Inflammatory macrophage treated with lipopolysaccharide for 4 hours (primary cell): ENCODE measurements around the gene PROB1.
A peak's percentile ranks its signal among the peaks of the same experiment; 100 is the strongest.
"Not testable (repeated sequence)": the region's sequence is repeated elsewhere in the genome, so short reads cannot be mapped to it uniquely, and the experiment has no call there.

ENCODE experiments used
- DNase-seq: peaks from one replicate; pipeline ENCODE4 v3.0.0-alpha.2; 2020

Gene PROB1, protein sequence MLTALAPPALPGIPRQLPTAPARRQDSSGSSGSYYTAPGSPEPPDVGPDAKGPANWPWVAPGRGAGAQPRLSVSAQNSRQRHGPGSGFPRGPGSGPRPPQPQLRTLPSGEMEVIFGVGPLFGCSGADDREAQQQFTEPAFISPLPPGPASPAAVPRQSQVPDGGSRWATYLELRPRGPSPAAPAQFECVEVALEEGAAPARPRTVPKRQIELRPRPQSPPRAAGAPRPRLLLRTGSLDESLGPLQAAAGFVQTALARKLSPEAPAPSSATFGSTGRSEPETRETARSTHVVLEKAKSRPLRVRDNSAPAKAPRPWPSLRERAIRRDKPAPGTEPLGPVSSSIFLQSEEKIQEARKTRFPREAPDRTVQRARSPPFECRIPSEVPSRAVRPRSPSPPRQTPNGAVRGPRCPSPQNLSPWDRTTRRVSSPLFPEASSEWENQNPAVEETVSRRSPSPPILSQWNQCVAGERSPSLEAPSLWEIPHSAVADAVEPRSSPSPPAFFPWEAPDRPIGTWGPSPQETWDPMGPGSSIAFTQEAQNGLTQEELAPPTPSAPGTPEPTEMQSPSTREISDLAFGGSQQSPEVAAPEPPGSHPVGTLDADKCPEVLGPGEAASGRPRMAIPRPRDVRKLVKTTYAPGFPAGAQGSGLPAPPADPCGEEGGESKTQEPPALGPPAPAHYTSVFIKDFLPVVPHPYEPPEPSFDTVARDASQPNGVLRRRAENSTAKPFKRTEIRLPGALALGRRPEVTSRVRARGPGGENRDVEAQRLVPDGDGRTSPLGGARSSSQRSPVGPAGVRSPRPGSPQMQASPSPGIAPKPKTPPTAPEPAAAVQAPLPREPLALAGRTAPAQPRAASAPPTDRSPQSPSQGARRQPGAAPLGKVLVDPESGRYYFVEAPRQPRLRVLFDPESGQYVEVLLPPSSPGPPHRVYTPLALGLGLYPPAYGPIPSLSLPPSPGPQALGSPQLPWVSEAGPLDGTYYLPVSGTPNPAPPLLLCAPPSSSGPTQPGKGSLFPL

DNA sequence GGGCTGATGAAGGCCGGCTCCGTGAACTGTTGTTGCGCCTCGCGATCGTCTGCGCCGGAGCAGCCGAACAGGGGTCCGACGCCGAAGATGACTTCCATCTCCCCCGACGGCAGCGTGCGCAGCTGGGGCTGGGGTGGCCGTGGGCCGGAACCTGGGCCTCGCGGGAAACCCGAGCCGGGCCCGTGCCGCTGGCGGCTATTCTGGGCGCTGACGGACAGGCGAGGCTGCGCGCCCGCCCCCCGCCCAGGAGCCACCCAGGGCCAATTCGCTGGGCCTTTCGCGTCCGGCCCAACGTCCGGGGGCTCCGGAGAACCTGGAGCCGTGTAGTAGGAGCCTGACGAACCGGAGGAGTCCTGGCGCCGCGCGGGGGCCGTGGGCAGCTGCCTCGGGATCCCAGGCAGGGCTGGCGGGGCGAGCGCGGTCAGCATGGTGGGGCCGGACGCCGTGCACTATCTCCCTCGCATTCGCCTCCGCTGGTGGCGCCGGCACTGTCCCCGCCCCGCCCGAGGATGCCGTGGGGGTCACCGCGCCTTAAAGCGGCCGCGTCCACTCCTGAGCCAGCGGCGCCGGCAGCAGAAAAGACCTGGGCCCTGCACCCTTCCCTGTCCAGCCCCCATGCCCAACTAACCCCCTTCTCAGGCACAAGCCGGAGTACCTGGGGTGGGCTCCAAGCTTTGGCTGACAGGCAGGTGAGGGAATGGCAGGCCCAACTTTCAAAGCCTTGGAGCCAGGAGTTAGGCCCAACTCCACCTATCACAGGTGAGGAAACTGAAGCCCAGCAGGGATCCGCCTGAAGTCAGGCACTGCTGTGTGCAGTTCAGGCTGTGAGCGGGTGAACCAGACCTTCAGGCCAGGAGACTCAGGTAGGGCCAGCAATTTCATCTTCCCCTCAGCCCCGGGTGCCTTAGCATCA is at the start of gene PROB1:
PROB1 (minus strand) TSS at position 451 of the 913 bp plus-strand sequence; CDS start at position 428, 23 bp downstream.
- DNase-seq = no peak

DNA sequence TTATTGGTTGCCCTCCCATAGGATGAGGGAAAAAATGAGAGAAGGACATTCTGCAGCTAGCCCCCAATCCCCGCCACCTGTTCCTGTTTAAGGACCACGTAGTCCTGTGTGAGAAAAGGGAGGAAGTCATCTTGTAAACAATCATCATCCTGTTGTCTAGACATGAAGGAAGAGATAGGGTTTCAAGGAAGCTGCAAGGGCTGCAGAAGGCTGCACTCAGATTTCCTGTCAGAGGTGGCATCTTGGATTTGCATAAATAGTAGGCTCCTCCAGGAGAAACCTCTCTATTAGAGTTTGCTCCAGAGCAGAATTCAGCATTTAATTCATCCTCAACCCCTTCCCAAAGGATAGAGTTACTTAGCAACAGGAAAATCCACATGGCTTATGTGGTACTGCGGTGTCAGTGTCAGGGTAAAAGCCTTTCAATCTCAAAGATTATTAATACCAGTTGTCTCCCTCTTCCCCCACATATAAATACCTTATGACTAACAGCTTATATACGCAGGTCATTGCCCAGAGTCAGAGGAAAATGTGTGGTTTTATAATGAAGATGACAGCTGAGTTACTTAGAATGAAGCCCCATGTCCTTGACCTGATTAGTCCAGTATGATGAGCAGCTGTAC is 49.0 kb upstream of the PROB1 start:
- DNase-seq = no peak

DNA sequence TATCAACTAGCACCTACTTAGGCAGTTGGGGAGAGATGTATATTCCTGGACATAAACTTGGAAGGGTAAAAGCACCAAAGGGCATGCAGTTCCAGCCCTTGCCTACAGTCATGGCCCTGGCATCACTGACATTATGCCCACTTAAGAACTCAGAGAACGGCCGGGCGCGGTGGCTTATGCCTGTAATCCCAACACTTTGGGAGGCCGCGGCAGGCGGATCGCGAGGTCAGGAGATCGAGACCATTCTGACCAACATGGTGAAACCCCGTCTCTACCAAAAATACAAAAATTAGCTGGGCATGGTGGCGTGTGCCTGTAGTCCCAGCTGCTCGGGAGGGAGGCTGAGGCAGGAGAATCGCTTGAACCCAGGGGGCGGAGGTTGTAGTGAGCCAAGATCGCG is 45.5 kb upstream of the PROB1 start:
- DNase-seq = not testable (repeated sequence)

DNA sequence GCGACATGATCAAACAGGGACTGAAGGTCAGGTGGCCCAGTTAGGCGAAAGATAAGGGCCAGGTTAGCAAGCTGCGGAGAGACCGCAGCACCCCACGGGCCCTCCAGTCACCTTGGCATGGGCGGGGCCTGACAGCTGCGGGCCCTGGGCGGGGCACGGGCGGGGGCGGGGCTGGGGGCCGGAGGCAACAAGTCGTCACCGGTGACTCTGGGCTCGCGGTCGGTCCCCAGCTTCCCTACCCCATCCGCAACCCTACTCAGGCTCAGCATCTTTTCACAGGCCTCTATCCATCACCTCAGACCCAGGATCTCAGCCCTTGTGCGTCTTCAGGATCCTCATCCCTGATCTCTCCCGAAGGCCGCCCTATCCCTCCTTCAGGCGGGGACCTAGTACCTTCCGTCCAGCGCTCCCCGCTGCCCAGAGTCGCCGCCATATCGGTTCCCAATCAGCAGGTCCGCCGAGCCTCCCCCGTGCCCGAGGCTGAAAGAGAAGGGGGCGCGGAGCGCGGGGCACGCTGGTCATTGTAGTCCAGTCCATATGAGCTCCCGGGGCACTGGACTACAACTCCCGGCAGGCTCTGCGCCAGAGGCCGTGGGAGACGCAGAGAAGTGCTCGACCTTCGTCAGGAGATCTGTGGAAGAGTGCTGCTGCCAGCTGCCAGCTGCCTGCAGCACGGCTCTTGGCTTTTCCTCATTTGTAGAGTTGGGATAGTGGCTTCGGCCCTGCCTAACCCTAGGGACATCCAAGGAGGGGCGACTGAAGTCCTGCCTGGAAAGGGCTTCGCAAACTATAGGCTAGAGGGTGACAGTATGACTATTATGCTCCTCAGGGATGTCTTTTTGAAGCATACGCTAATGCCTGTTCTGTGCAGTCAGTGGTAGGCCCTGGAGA is 44.4 kb upstream of the PROB1 start, which contains the start of gene DNAJC18:
DNAJC18 (minus strand) TSS at position 513 of the 891 bp plus-strand sequence; CDS start at position 433, 80 bp downstream.
- peak; percentile 91 for DNase-seq

DNA sequence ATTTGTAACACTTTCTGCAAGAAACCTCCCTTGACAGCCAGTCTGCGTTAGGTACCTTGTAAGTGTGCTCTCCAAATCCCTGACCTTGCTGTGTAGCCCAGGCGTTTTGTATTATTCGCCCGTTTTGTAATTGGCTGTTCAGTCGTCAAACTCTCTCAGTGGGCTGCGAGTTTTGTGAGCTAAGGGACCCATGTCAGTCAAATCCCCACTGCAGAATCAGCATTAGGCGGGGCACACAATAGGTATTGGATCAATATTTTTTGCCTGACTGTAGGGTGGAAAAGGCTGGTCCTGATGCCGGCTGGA is 43.8 kb upstream of the PROB1 start:
- DNase-seq = no peak

DNA sequence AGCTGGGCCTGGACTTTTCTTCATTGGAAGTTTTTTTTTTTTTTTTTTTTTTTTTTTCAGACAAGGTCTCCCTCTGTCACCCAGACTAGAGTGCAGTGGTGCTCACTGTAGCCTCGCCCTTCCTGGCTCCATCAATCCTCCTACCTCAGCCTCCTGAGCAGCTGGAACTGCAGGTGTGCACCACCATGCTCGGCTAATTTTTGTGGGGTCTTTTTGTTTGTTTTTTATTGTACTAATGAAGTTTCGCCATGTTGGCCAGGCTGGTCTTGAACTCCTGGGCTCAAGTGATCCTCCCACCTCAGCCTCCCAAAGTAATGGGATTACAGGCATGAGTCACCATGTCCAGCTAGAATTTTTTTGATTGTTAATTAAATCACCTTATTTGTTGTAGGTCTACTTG is 40.8 kb upstream of the PROB1 start:
- no peak for DNase-seq

DNA sequence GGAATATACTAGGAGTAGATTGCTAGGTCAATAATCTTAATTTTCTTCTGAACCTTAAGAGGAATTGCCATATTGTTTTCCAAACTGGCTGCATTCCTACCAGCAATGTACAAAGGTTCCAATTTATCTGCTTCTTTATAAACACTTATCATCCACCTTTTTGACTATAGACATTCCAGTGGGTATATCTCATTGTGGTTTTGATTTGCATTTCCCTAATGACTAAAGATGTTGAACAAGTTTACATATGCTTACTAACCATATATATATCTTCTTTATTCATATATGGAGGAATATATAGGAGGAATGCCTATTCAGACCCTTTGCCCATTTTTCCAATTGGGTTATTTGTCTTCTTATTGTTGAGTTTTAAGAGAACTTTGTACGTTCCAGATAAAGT is 36.8 kb upstream of the PROB1 start:
- no peak for DNase-seq

DNA sequence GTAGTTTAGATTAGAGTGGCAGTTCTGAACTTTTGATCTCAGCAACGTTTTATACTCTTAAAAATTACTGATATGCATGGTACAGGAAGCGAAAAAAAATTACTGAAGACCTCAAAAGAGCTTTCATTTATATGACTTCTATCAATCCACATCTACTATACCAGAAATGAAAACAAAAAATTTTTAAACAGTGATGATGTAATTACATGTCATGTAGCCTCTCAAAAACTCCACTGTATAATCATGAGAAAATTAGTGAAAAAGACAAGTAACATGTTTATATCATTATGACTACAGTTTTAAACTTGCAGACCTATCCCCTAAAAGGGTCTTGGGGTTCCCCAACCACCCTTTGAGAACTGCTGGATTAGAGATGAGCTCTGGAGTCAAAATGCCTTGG is 35.1 kb upstream of the PROB1 start:
- no peak for DNase-seq

DNA sequence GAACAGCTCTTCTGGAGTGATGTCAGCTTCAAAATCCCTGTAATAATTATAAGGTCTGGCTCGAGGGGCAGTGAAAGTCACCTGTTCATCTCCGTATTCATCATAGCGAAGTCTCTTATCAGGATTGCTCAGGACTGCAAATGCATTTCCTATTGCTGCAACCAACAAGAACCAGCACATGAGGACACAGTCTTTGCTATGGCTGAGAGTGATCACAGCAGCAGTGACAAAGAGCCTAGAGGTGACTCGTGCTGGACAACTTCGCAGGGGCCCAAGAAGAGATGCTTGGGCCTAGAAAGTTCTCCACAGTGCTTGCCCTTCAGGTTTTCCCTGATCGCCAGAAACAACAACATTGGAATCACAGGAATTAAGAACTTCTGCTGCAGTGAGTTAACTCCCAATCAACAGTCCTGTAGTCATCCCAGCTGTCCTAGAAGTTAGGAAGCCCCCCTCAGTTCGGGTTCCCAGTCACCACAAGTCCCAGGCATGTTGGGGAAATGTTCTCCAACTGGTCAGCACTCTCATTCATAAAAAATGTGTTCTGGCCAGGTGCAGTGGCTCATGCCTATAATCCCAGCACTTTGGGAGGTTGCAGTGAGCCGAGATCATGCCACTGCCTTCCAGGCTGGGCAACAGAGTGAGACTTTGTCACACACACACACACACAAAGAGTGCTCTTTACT is 31.4 kb upstream of the PROB1 start:
- no peak for DNase-seq

DNA sequence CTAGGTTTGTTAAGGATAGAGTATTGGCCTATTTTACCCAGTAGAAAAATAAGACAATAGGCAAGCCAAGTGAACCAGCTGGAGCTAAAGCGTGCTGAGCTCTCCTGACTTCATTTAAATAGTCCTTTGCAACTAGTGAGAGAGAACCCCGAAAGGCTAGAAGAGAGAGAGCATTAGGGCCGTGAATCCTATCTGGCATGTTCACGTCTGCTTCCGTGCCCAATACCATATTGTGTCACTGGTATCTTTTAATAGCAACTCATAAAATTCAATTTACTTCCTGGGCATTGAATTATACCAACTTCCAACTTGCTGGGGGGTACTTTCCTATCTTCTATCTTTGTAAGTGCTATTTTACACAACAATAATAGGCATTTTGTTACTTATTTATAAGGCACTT is 30.6 kb upstream of the PROB1 start:
- DNase-seq = no peak

DNA sequence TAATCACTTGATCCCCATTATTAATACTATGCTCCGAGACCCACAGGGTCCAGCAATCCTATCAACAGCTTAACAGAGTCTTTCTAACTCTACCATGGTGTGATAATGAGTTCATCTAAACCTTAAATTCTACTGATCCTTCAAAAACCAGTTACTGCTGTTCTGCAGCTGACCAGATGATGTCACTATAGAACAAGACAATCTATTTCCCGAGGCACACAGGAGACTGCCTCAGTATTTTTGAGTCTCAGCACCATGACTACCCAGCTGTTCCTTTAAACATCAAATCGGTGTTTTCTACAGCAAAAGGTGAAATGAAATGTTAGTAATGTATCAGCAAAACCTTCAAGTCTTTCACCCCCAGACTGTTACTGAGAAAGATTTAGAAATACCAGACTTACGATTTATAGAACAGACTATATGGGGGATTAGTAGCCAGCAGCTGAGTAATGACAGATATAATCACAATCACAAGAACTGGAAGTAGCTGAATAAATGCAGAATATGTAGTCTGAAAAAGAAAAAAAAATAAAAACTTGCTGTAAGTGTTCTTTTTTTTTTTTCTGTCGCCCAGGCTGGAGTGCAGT is 27.5 kb upstream of the PROB1 start:
- DNase-seq = peak; percentile 72

DNA sequence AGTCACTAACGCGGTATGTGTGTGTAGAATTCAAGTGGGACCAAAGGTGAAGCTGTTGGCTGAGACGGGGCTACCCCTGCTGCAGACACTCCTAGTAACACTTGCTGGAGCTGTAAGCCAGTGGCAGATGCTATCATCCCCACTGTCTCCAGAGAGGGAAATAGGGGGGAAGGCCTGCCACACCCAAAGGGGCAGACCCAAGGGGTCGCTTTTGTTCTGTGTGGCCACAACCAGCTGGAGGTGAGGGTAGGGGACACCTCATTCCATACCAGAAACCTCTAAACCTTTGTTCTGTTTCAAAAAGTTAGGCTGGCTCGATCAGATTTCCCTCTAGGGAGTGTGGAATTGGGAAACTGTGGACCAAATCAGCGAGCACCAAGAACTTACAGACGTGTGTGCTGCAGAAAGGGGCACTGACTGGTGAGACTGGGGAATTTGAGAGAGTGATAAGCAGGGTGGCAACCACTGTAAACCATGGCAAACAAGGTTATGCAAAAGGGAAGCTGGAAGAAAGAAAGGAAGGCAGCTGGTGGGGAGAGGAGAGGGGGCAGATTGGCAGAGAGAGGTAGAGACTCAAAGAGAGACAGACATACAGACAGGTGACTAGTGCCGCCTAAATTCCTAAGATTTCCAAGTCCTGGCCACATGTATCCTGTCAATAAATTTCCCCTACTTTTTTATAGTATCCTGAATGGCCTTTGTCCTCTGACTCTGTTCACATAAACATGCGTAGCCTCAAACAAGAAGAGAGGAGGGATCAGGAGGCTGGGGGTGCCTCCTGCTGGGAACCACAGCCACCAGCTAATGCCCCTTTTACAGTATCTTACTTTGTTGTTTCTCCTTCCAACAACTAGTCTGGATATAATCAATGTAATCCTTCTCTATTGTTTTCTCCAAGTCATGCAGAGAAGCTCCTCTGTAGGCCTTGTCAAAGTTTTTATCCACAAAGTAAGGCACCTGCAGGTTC is 24.6 kb upstream of the PROB1 start:
- DNase-seq = no peak

DNA sequence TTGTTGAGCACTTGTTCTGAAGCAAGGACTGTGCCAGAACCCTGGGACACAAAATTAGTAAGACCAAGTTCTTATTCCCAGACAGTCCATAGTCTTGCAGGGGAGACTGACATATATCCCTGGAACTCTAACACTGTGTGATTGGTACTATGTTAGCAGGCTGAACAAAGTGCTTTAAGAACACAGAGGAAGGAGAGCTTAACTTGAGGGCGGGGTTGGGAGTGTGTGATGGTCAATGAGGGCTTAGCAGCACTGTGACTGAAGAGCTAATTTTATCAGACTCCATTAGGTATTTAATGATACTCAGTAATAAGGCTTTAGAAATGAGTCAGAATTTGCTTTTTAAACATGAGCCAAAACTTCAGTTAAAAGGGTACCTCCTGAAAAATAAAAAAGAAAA is 23.9 kb upstream of the PROB1 start:
- DNase-seq = no peak

DNA sequence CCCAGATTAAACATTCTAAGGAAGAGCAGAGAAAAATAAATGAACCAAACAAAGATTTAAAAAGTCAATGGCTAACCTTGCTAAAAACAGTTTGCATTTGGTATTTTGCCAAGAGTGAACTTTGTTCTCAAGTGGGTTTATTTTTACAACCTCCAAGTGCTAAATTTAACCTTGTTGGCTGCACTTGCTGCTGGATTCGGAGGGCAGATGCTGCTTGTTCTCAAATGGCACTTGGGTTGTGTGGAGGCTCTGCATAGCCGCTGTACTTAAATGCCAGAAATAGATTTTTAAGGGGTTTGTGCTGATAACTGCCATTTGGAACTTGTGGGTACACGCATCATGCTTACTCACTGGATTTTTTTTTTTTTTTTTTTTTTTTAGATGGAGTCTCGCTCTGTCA is 22.3 kb upstream of the PROB1 start:
- DNase-seq = no peak

DNA sequence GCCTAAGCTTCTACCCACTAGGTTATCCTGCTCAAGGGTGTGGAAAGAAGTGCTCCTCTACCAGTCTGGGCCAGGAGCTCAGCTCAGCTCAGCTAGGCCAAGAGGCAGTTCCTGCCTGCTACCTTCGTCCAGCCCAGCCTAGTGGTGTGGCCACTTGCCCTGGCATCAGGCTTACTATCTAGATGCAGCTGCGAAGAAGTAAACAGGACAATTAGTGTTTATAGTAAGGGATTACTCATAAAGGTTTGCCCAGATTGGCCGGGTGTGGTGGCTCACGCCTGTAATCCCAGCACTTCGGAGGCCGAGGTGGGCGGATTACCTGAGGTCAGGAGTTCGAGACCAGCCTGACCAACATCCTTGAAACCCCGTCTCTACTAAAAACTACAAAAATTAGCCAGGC is 21.7 kb upstream of the PROB1 start:
- DNase-seq = no peak

DNA sequence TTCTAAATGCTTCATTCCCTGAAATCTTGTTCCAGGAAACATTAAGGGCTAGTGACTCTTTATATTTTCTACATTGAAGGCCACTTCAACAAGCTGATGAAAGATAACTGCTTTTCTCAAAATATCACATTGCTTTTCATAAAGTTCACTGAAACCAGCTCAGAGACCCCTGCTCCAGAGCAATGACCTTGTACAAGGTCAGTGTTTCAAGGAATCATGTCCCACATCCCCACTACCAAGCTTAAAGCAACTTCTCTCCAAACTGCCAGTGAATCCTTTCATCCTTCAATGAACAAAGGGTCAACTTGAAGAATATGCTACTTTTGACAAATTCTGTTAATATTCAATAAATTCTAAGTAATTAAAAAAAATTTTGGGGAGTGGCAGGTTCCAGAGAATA is 21.0 kb upstream of the PROB1 start:
- no peak for DNase-seq

DNA sequence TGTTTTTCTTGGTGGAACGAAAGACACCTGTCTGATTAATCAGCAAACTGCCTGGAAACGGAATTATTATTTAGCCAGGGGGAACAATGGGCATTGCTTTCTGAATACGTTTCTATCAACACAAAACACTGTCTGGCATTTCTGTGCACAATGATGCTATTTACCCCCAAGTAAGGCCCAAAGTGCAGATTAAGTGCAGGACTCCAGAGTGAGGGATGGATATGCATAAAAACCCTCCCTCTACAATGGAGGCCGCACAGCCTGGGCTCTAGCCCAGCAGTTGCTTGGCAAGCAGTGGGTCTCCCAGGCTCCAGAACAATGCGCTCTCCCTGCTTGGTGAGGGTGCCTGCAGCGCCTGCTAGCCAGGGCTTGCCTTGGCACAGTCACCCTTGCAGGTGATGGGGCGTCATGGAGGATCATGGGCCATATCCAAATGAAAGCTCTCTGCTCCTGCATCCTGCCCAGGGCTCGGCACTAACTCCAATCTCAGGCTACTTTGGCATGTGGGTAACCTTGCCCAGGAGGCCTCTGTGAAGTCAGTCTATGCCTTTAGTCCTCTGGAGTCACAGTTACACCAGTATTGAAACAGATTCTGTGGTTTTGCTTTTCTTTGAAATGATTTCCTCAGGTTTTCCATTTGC is 20.4 kb upstream of the PROB1 start:
- no peak for DNase-seq

DNA sequence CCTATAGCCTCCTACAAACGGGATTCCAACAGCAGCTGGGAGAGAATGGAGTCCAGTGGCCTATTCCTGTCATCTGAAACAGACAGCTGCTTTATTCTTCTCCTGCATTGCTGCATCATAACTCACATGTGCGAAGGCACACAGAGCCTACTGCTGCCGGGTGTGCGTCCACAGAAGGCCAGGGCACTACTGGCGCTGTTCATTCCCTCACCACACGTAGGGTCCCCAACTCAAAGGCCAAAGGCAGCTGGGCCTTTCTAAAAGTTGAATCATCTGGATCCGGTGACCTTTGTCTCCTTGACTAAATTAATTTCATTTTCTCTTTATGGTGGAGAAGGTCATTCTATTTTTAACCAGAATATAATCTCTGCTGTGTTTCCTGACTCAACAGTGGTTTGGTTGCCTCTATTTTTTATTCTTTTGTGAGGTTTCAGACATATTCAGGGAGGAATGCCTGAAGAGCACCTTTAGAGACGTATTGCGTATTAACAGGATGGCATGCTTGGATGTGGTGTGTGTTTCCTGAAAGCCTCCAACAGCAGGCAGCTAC is 19.8 kb upstream of the PROB1 start:
- no peak for DNase-seq
